ENCODE measurements around the gene RPL34.

DNA sequence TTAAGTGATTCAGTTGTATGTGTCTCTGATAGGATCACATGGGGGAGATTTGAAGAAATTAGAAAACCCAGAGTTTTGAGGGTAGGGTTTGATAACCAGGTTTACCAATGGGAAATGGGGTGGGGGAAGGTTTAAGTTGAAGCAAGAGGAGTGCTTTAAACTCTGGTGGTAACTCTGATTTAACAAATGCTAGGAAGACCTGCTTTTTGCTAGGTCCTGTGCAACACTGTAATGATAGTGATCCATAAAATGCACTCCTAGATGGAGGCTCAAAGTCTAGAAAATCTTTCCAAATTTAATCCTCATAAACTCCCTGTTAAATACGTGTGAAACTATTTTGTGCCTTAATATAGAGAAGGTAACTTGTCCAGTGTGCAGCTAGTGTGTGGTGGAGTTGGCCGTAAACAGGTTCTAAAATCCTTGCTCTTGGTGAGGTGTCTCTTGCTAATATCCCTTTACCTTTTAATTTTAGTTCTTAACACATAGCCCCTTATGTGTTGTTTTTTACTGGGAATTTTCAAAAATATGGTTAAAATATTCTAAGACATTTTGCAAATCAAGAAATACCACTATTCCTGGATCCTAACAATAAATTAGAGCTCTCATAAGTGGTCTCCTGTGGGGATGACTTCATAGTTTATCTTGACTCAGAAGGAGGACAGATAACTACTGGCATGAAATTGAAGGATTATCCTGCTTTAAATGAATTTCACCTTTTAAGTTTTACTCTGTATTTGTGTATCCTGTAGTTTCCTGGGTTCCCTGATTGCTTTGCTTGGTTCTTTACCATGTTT lies 4.1 kb downstream of the RPL34 start:
- no peak for TF ChIP-seq EP300 (IDR thresholded peaks at IDR 0.05; ENCODE audit: borderline replicate concordance)
- TF ChIP-seq, protein P1, sequence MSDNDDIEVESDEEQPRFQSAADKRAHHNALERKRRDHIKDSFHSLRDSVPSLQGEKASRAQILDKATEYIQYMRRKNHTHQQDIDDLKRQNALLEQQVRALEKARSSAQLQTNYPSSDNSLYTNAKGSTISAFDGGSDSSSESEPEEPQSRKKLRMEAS (IDR thresholded peaks at IDR 0.05), result no peak
- TF ChIP-seq YY1 (IDR thresholded peaks at IDR 0.05; ENCODE audit: low read depth), result no peak
- no peak for TF ChIP-seq REST (IDR thresholded peaks at IDR 0.05; ENCODE audit: low read depth)
- TF ChIP-seq TCF12 (IDR thresholded peaks at IDR 0.05; ENCODE audit: low read depth), result no peak

Measured in Ishikawa (cell line).